VCaP (cell line): ENCODE measurements around the gene ALOX12.
A peak's percentile ranks its signal among the peaks of the same experiment; 100 is the strongest.

Source experiments
- H3K27ac ChIP-seq: fragments of 450-650 bp; 2 replicates; pipeline ENCODE4 v1.5.1; 2017
- TF ChIP-seq, protein P1 (sequence below): fragments of 450-650 bp; conservative IDR thresholded peaks from 2 replicates; pipeline ENCODE4 v1.5.1; 2017; ENCODE audit warnings: mild to moderate bottlenecking, moderate library complexity

The ALOX12 gene

GRCh38 chr17:7025245-7025644 is 29.4 kb downstream of the ALOX12 start:
- H3K27ac ChIP-seq = no peak overlapping the region
- TF ChIP-seq, protein P1, sequence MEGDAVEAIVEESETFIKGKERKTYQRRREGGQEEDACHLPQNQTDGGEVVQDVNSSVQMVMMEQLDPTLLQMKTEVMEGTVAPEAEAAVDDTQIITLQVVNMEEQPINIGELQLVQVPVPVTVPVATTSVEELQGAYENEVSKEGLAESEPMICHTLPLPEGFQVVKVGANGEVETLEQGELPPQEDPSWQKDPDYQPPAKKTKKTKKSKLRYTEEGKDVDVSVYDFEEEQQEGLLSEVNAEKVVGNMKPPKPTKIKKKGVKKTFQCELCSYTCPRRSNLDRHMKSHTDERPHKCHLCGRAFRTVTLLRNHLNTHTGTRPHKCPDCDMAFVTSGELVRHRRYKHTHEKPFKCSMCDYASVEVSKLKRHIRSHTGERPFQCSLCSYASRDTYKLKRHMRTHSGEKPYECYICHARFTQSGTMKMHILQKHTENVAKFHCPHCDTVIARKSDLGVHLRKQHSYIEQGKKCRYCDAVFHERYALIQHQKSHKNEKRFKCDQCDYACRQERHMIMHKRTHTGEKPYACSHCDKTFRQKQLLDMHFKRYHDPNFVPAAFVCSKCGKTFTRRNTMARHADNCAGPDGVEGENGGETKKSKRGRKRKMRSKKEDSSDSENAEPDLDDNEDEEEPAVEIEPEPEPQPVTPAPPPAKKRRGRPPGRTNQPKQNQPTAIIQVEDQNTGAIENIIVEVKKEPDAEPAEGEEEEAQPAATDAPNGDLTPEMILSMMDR = no peak

GRCh38 chr17:7026471-7027115 is 30.7 kb downstream of the ALOX12 start:
- no peak overlapping the region for H3K27ac ChIP-seq
- TF ChIP-seq, protein P1 = no peak

GRCh38 chr17:7027335-7027734 is 31.5 kb downstream of the ALOX12 start:
- H3K27ac ChIP-seq = no peak overlapping the region
- TF ChIP-seq, protein P1 = no peak

DNA sequence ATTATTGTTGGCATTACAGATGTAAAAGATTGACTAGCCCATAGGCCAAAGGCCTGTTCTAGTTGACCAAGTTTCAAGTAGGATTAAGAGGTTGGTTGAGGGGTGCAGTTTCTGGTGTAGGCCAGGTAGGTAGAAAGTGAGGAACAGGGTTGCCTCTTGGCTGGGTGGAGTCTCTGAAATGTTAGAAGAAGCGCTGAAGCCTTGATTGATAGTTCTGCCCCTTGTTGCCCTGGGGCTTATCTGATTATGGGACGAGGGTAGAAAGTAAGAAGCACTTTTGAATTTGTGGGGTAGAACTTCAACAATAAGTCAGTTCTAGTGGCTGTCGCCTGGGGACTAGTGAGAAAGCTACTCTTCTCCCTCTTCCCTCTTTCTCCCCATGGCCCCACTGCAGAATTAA is 33.2 kb downstream of the ALOX12 start:
- no peak overlapping the region for H3K27ac ChIP-seq
- TF ChIP-seq, protein P1 = no peak

DNA sequence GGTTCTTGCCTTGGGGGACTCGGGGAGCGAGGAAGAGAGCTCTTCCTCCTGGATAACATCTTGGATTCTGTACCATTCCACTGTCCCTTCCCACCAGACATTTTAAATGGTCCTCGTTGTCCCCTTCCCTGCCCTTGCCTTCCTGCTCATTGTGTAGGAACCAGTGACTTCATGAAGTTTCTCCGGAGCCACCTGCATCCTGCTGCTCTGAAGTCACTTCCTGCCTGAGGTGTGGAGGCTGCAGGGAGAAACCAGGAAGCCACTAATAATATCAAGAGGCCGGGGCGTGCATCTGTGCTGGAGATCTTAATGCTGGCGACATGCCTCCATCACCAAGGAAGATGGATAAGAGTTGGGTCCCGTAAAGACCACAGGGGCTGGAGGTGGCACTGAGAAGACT is 33.8 kb downstream of the ALOX12 start:
- no peak overlapping the region for H3K27ac ChIP-seq
- TF ChIP-seq, protein P1 = no peak

DNA sequence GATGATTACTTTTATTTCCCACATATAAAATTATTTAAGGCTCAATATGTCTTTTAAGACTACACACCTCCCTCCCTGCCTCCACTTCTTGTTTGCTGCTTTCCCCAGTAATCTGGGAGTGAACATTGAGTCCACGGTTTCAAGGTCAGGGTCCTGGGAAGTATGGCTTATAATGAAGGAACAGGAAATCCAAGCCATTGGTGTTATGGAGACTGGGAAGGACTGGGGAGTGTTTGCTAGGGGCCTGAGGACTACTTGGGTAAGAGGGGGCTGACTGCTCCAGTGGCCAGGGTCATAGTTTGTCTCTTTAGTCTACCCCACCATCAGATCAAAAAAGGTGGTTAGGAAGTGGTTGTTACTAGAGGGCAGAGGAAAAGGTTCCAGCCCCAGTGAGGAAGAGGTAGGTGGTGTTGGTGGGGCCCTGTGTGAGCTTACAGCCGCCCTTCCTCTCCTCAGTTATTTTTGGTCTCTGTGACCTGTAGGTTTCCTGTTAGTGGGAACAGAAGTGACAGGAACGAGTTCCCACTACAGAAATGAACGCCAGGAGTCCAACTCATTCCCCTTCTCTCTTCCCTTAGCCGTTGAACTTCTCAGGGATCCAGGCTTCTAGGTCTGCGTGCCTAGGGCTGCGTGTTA is 39.2 kb downstream of the ALOX12 start:
- TF ChIP-seq, protein P1 = no peak
- H3K27ac ChIP-seq = peak overlapping the region; percentile 71

DNA sequence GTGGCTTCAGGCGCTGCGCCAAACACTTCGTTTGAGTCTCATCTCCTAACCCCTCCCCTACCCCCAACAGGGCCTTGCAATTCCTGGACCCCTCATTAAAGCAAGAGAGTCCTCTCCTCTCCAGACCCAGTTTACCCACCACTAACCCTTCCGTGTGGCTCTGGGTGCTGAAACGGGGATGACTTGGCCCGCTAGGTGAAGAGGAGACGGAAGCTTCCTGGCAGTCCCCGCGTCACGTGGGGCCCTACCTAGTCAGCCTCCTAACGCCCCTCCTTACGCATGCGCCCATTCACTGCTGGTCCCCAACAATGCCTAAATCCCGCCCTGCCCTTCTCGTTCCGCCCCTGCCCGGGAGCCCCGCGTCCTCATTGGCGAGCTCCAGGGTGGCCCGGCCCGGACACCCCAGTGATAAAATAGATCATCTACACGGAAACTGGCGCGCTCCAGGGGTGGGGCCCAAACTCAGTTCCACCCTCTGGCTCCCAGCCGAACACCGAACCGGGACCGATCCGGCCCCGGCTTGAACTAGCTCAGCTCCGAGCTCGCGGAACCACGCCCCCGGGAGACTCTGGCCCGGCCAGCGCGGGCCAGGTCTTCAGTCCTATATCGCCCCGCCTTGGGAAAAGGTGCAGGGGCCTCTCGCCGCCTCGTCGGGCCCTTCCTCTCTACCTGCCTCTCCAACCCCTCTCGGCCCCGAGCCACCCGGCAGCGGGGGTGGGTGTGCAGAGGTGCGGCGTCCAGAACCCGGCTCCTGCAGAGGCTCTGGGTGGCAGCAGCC is 39.9 kb downstream of the ALOX12 start, which contains the start of gene SLC16A13:
Gene SLC16A13, plus strand, starts transcription at position 425 of the 778 bp plus-strand sequence. CDS start 368 bp downstream, outside the sequence.
- H3K27ac ChIP-seq = peak within 1 kb of the TSS; percentile 71
- TF ChIP-seq, protein P1 = no peak
